ENCODE measurements around the gene ACTG1.

ACTG1 gene

GRCh38 chr17:81550830-81551457, 38.3 kb upstream of the ACTG1 start:
- no peaks in the 10 kb centered on the region for H3K9me3 Mint-ChIP-seq
- ATAC-seq (ENCODE audit: low read depth) (no peak), DNase-seq (ENCODE audit: low spot score in 2 of 2) (no peak)
- no peaks in the 10 kb centered on the region for H3K27me3 Mint-ChIP-seq
- H3K27ac Mint-ChIP-seq: no peak overlapping the region
- peaks cover 10% of the 10 kb centered on the region for H3K36me3 Mint-ChIP-seq
- peak overlapping the region; percentile 85 for H3K4me3 Mint-ChIP-seq
- H3K4me1 Mint-ChIP-seq: peaks cover 18% of the 10 kb centered on the region

DNA sequence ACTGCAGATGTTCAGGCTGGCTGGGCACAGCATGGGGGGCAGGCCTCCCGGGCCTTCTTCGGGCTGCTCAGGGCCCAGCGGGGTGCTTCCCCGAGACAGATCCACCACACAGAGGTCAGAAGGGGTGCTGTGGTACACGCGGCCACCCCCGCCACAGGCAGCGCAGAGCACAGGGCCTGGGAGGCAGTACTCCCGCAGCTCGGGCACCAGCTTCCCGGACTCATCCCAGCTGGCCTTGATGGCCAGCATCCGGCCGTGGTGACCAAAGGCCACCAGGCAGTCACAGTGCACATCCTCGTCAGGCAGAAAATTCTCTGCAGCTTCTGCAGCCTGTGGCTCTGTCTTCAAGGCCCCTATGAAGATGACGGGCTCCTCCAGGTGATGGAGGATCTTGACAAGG, 37.7 kb upstream of the ACTG1 start:
- H3K27me3 Mint-ChIP-seq: no peaks in the 10 kb centered on the region
- ATAC-seq (ENCODE audit: low read depth) (no peak), DNase-seq (ENCODE audit: low spot score in 2 of 2) (no peak)
- H3K36me3 Mint-ChIP-seq: peaks cover 10% of the 10 kb centered on the region
- peak overlapping the region; percentile 85 for H3K4me3 Mint-ChIP-seq
- peaks cover 18% of the 10 kb centered on the region for H3K4me1 Mint-ChIP-seq
- no peaks in the 10 kb centered on the region for H3K9me3 Mint-ChIP-seq
- H3K27ac Mint-ChIP-seq: no peak overlapping the region

- Mint-ChIP-seq H3K4me1 (peaks cover 18% of the 10 kb centered on the region), H3K27me3 (no peaks in the 10 kb centered on the region), H3K9me3 (no peaks in the 10 kb centered on the region), H3K27ac (no peak overlapping the region), H3K36me3 (peaks cover 12% of the 10 kb centered on the region), H3K4me3 (peak overlapping the region; percentile 85)
- no peak for ATAC-seq (ENCODE audit: low read depth)
- DNase-seq (ENCODE audit: low spot score in 2 of 2): no peak
Observed at GRCh38 chr17:81549826-81550225, 37.2 kb upstream of the ACTG1 start.

- no peak for DNase-seq (ENCODE audit: low spot score in 2 of 2)
- Mint-ChIP-seq H3K27me3 (no peaks in the 10 kb centered on the region), H3K4me1 (peaks cover 15% of the 10 kb centered on the region), H3K27ac (no peak overlapping the region), H3K36me3 (peaks cover 12% of the 10 kb centered on the region), H3K9me3 (no peaks in the 10 kb centered on the region), H3K4me3 (no peak overlapping the region)
- ATAC-seq (ENCODE audit: low read depth): no peak
Observed at GRCh38 chr17:81549031-81549557, 36.5 kb upstream of the ACTG1 start.

GRCh38 chr17:81547614-81547982, 35.0 kb upstream of the ACTG1 start:
- no peaks in the 10 kb centered on the region for H3K27me3 Mint-ChIP-seq
- DNase-seq (ENCODE audit: low spot score in 2 of 2): no peak
- no peaks in the 10 kb centered on the region for H3K9me3 Mint-ChIP-seq
- no peak for ATAC-seq (ENCODE audit: low read depth)
- H3K27ac Mint-ChIP-seq: no peak overlapping the region
- peaks cover 12% of the 10 kb centered on the region for H3K36me3 Mint-ChIP-seq
- H3K4me3 Mint-ChIP-seq: no peak overlapping the region
- peaks cover 7% of the 10 kb centered on the region for H3K4me1 Mint-ChIP-seq

- no peaks in the 10 kb centered on the region for H3K9me3 Mint-ChIP-seq
- peaks cover 7% of the 10 kb centered on the region for H3K4me1 Mint-ChIP-seq
- H3K27ac Mint-ChIP-seq: no peak overlapping the region
- H3K4me3 Mint-ChIP-seq: no peak overlapping the region
- DNase-seq (ENCODE audit: low spot score in 2 of 2): no peak
- H3K27me3 Mint-ChIP-seq: no peaks in the 10 kb centered on the region
- H3K36me3 Mint-ChIP-seq: peaks cover 14% of the 10 kb centered on the region
- ATAC-seq (ENCODE audit: low read depth): no peak
Observed at GRCh38 chr17:81546906-81547613, 34.5 kb upstream of the ACTG1 start.

DNA sequence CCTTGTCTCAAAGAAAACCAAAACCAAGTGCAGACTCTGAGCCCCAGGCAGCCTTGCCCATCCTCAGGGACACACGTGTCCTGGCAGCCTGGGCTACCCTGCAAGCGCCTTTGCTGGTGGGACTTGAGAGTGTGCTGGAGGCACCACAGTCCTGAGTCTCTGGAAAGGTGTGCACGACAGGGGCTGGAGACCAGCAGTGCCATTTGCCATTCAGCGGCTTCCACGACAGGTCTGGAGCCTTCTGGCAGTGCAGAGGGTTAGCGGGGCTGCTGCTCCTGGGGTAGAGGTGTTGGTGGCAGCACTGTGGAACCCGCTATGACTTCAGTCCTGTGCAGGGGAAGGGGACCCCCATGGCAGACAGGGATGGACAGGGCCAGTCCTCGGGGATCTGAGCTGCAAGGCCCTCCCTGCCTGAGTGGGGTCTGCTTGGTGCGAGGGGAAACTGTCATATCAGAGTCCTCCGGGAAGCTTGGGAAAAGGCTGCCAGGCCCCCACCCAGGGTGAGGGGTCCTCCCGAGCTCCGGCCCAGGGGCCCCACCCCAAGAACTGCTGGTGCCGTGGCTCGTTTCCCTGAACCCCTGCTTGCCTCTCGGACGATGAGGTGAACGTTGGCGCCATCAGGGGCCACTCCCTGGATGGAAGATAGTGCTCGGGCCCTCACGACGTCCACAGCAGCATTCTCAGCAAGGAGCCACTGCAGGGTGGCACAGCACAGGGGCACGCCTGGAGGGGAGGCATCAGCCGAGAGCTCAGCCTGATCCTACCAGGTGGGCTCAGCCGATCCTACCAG, 32.8 kb upstream of the ACTG1 start:
- Mint-ChIP-seq H3K36me3 (peaks cover 19% of the 10 kb centered on the region), H3K27me3 (no peaks in the 10 kb centered on the region), H3K4me3 (no peak overlapping the region), H3K4me1 (peaks cover 3% of the 10 kb centered on the region), H3K27ac (no peak overlapping the region), H3K9me3 (no peaks in the 10 kb centered on the region)
- ATAC-seq (ENCODE audit: low read depth): no peak
- no peak for DNase-seq (ENCODE audit: low spot score in 2 of 2)

GRCh38 chr17:81544281-81544974, 31.8 kb upstream of the ACTG1 start:
- no peak for ATAC-seq (ENCODE audit: low read depth)
- Mint-ChIP-seq H3K4me3 (no peak overlapping the region), H3K27ac (no peak overlapping the region), H3K9me3 (no peaks in the 10 kb centered on the region), H3K27me3 (no peaks in the 10 kb centered on the region), H3K36me3 (peaks cover 16% of the 10 kb centered on the region), H3K4me1 (peaks cover 3% of the 10 kb centered on the region)
- DNase-seq (ENCODE audit: low spot score in 2 of 2): no peak

- DNase-seq (ENCODE audit: low spot score in 2 of 2) (no peak), ATAC-seq (ENCODE audit: low read depth) (no peak)
- H3K9me3 Mint-ChIP-seq: no peaks in the 10 kb centered on the region
- H3K4me1 Mint-ChIP-seq: no peaks in the 10 kb centered on the region
- H3K27ac Mint-ChIP-seq: no peak overlapping the region
- H3K27me3 Mint-ChIP-seq: no peaks in the 10 kb centered on the region
- peaks cover 13% of the 10 kb centered on the region for H3K36me3 Mint-ChIP-seq
- no peak overlapping the region for H3K4me3 Mint-ChIP-seq
Observed at GRCh38 chr17:81543756-81544155, 31.2 kb upstream of the ACTG1 start.

DNA sequence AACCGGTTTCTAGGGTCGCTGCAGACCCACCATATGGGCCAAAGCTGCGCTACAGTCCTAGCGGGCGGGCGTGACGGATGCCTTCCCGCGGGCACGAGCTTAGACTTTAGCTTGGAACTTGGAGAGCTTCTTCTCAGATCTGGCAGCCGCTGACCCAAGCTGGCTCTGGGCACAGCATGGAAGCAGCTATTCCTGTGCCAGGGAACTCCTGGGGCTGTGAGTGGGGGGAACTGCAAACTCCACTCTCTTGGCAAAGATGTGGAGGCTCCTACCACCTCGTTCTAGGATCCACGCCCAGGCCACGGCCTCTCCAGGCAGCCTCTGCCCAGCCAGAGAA, 30.7 kb upstream of the ACTG1 start:
- Mint-ChIP-seq H3K27ac (no peak overlapping the region), H3K36me3 (peaks cover 14% of the 10 kb centered on the region), H3K27me3 (no peaks in the 10 kb centered on the region), H3K9me3 (no peaks in the 10 kb centered on the region), H3K4me3 (no peak overlapping the region), H3K4me1 (no peaks in the 10 kb centered on the region)
- ATAC-seq (ENCODE audit: low read depth) (no peak), DNase-seq (ENCODE audit: low spot score in 2 of 2) (no peak)

- H3K27ac Mint-ChIP-seq: no peak overlapping the region
- DNase-seq (ENCODE audit: low spot score in 2 of 2): no peak
- H3K4me3 Mint-ChIP-seq: no peak overlapping the region
- no peaks in the 10 kb centered on the region for H3K9me3 Mint-ChIP-seq
- H3K4me1 Mint-ChIP-seq: peaks cover 3% of the 10 kb centered on the region
- H3K36me3 Mint-ChIP-seq: peaks cover 17% of the 10 kb centered on the region
- ATAC-seq (ENCODE audit: low read depth): no peak
- H3K27me3 Mint-ChIP-seq: peaks cover 1% of the 10 kb centered on the region
Observed at GRCh38 chr17:81542431-81543338, 30.1 kb upstream of the ACTG1 start.

- Mint-ChIP-seq H3K4me1 (peaks cover 8% of the 10 kb centered on the region), H3K4me3 (no peak overlapping the region), H3K27me3 (peaks cover 1% of the 10 kb centered on the region), H3K9me3 (no peaks in the 10 kb centered on the region), H3K36me3 (peaks cover 14% of the 10 kb centered on the region), H3K27ac (no peak overlapping the region)
- DNase-seq (ENCODE audit: low spot score in 2 of 2): no peak
- no peak for ATAC-seq (ENCODE audit: low read depth)
Observed at GRCh38 chr17:81541123-81541522, 28.5 kb upstream of the ACTG1 start.

DNA sequence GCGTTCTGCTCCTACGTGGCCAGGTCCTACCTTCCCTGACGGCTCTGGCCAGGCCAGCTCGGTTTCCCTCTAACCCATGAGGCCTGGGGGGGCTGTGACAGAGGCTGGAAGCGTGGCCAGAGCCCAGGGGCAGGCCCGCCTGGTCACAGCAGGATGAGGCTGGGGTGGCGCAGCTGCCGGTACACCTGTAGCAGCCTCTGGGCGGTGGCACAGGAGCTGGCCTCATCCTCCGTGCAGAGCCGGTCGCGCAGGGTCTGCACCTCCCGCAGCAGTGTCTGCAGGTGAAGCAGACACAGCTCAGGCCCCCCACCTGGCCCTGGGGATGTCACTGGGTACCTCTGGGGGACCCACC, 28.1 kb upstream of the ACTG1 start:
- Mint-ChIP-seq H3K36me3 (peaks cover 14% of the 10 kb centered on the region), H3K27me3 (peaks cover 1% of the 10 kb centered on the region), H3K4me3 (no peak overlapping the region), H3K9me3 (no peaks in the 10 kb centered on the region), H3K4me1 (peaks cover 8% of the 10 kb centered on the region), H3K27ac (no peak overlapping the region)
- DNase-seq (ENCODE audit: low spot score in 2 of 2) (no peak), ATAC-seq (ENCODE audit: low read depth) (no peak)
